NCI-H1105 treated with DMSO at 0.1 percent for 48 hours (cell line): ENCODE measurements around the gene AVL9.

Experiments used
- DNase-seq: peaks from one replicate; lab custom pipeline; 2025; lab: John Stamatoyannopoulos, UW

AVL9 gene

DNA sequence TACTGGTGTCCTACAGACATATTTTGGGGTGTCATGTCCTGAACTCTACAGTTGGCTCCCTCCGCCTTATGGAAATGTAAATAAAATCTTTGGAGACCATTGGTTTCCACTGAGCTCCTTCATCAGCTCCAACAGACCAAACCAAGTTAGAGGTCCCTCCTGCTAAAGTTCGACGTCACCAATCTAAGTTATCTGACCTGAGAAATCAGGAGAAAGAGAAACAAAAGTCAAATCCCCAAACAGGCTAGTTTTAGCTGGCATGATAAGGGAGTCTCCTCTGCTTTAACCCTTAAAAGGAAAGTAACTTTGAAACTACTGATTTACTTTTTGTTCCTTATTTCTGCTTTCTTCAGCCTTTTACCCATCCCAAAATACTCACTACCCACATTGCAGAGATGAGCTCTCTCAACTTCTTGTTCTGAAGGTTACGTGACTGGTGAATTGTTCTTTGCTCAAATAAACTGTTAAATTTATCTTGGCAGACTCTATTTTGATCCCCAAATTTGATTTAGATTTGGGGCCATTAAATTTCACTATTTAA, 39.9 kb downstream of the AVL9 start:
- DNase-seq: no peak

DNA sequence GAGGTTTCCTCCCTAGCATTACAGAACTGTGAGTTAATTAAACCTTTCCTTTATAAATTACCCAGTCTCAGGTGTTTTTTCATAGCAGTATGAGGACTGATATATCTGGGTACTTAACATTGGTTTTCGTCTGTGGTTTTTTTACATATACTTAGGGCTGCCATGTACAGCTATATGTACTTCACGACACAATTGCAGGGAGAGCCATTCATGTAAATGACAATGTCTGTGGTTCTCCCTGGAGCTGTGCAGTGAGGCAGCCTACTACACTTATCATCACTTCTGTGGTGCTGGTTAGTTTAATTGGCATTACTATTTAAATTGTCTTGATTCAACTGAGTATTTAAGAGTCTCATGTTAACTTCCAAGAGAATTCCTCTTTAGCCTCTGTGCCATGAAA, 40.7 kb downstream of the AVL9 start:
- no peak for DNase-seq

DNA sequence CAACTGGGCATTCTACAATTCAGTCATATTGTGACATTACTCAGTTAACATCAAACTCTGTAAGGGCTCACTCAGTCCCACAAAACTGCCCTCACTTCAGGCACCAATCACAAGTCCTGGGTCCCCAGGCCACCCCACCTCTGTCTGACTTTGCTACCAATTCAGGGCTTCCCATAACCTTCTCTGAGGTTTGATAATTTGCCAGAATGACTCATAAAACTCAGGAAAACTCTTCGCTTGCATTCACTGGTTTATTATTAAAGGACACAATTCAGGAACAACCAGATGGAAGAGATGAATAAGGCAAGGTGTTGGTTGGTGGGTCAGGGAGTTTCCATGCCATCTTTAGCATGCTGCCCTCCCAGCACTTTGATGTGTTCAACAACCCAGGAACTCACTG, 41.3 kb downstream of the AVL9 start:
- DNase-seq: no peak

DNA sequence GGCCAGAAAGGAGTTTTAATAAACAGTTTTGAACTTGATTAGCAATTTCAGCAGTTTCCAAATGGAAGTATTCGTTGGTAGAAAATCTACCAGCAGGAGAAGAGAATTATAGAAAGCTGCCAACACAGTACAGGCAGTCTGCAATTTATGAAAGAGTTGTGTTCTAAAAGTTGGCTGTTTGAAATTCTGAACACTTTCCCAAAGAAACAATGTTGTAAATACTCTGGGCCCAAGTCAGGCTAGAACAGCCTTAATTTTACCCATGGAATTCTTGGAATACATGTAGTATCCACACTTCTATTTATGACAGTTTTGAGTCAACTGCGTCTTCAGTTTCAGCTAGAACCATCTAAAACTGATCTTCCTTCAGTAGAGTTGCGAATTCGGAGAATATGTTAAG, 42.5 kb downstream of the AVL9 start:
- no peak for DNase-seq

DNA sequence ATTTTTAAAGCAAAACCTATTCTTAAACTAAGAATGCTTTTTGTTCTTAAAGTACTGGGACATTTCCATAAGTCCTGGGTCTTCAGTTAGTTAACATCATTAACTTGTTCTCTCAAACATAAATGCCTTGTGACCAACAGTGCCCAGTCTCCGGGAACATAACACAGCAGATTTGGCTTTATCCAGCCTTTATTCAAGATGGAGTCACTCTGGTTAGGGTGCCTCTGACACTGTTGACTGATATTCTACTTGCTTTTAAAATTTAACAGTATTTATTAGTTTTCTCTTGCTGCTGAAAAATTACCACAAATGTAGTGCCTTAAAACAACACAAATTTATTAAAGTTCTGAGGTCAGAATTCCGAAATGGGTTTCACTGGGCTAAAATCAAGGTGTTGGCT, 44.1 kb downstream of the AVL9 start:
- no peak for DNase-seq

DNA sequence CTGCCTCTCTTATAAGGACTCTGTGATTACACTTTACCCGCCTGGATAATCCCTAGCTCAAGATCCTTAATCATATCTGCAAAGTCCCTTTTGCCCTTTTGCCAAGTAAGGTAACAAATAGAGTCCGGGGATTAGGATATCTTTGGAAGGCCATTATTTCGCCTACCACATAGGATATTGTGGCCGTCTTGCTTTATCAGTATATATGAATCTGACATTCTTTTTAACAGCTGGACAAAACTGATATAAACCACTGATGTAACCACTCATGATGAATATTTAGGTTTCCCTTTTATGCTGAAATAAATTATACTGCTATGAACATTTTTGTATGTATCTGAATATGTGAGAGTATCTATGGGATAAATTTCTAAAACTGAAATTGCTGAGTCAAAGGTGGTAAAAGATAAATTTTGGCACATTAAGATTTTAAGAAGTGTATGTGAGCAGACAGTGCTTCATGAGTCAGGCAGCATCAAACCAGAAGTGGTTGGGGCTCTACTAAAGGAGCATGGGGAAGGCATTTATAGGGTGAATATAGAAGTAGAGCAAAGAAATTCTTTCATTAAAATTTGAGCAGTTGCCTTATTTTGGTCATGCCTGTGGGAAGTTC, 44.7 kb downstream of the AVL9 start:
- no peak for DNase-seq

DNA sequence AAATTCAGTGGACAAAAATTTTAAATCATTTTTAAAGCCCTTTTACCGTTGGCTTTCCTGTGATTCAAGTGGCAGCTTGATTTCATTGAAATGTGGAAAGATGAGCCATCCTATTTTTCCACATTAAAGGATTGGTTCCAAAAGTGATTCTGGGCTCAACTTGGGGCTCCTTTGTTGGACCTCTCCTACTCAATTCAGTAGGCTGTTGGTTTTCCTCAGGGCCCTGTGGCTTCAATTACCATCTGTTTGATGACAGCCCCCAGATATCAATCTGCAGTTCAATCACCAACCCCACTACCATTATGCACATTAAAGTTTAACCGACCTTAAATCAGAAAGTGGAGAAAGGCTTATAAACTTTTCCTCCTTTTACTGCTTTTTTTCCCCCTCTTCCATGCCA, 47.3 kb downstream of the AVL9 start:
- no peak for DNase-seq

DNA sequence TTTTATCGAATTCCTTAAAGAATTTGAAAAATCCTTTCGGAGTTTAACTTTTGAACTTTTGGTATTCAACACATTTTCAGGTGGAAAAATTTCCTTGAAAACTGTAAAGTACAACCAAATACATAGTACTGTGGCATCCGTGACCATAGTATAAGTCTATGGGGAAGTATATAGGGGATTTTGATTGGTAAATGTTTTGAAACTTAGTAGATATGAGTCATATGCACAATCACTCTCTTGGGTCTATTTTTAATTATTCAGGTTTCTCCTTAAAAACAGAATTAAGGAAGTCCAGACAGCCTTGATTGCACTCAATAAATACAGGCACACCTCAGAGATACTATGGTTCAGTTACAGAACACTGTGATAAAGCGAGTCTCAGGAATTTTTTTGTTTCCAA, 64.2 kb downstream of the AVL9 start:
- no peak for DNase-seq

DNA sequence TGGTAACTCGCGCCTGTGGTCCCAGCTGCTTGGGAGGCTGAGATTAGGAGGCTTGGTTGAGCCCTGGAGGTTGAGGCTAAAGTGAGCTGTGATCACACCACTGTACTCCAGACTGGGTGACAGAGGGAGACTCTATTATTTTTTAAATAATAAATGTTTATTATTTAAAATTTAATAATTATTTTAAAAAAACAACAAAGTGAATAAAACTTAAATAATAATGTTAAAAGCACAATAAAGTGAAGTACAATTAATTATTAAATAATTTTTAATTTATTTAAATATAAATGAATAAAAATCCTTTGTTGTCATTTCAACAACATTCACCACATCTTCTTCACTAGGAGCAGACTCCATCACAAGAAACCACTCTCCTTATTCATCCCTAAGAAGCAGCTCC, 64.8 kb downstream of the AVL9 start:
- no peak for DNase-seq

DNA sequence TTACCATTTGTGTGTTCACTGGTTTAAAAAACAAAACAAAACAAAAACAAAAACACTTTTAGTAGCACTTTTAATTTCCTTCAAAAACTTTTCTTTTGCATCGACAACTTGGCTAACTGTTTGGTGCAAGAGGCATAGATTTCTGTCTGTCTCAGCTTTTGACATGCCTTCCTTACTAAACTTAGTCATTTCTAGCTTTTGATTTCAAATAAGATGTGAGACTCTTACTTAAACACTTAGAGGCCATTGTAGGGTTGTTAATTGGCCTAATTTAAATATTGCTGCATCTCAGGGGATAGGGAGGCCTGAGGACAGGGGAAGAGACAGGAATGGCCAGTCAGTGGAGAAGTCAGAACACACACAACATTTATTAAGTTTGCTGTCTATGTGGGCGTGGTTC, 66.3 kb downstream of the AVL9 start:
- DNase-seq: no peak

DNA sequence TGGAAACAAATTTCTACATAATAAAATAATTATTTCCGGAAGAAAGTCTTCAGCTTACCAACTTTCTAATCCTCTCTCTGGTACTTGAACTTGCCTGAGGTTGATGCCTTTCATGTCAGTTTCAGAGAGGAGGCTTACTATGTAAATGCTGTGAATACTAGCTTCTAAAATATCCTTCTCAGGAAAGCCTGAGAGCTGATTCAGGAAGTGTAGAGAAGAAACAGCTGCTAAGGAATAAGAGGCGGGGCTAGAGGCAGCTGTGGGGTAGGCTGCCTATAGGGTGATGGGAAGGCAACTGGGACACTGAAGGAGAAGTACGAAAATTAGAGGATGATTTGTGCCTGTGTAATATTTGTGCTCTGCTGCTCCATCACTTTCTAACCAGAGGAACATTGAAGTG, 69.3 kb downstream of the AVL9 start:
- DNase-seq: no peak

DNA sequence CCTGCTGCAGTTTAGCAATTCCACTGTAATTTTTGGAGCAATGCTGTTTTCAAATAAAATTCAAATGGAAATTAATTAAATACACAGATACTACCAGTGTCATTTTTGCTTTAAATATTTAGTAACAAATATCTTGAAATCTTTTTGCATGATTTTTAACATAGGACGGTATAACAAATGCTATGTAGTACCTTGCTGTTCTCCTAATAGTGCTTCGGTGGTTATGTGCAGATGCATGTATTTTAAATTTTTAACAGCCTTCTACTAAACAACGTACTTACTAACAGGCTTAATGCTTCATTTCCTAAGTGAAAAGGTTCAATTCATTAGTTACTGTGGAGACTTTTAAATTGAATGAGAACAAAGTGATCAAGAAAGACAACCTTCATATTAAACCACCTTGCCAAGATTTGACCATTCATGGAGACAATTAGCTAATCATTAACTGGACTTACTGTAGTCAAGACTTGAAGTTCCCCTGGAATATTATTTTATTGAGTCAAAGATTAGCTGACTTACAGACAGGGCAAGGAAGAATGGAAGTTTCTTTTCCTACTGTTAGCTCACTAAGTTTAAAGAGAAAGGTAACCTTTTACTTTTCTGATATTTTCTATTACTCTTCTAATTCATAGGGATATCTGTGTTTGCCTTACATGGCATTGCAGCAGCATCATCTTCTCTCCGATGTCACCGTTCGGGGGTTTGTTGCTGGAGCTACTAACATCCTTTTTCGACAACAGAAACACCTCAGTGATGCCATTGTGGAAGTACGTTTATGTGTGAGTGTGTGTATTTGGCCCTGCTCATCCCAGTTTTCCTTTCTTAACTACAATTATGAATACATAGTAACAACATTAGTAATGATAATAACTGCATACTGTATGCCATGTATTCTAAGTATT, 74.3 kb downstream of the AVL9 start:
- no peak for DNase-seq

DNA sequence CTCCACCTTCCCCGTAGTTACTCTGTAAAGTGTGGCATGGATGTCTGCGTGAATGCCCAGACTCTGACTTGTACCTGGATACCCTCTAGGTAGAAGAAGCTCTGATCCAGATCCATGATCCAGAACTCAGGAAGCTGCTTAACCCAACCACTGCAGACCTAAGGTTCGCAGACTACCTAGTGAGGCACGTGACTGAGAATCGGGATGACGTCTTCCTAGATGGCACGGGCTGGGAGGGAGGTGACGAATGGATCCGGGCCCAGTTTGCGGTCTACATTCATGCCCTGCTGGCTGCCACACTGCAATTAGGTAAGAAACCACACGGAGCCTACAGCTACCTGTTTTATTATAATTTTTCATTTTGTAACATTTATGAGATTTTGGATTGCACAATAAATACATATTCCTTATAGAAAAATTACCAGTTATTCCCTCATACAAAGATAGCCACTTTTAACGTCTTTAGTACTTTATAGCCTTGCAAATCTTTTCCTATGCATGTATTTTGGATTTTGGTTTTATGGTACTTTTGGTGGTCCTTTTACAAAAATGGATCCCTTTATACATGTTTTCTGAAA, 77.9 kb downstream of the AVL9 start:
- DNase-seq: no peak

DNA sequence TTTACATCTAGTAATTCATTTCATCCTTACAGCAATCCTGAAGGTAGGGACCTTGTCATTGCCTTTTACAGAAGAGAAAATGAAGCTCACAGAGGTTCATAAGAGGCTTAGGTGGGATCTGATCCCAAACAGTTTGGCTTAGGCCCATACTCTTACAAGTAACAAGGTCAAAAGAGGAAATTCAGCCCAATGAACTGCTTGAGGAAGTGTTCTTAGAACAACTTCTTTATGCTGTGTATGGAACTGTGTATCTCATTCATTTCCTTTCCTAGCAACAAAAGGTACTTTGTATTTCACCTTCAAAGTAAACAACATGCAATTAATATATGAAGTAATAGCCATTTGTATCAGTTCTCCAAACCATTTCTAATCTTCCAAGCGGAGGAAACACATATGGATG, 79.3 kb downstream of the AVL9 start:
- no peak for DNase-seq

DNA sequence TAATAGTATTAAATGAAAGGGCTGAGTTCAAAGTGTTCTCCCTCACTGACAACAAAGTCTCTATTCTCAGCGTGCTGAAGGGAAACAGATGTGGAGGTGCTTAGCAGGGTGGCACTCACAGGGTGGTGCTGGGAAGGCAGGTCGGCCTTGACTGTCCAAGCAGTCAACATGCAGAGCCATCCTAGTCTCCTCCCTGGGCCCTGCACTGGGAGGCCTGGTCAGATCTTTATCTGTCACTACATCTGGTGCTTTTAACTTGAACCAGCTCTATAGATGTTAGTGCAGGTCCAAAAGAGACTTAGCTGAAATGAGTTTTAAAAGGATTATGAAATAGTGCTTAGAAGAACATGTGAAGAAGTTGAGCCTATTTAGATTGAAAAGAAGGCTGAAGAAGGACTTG, 82.1 kb downstream of the AVL9 start:
- no peak for DNase-seq

DNA sequence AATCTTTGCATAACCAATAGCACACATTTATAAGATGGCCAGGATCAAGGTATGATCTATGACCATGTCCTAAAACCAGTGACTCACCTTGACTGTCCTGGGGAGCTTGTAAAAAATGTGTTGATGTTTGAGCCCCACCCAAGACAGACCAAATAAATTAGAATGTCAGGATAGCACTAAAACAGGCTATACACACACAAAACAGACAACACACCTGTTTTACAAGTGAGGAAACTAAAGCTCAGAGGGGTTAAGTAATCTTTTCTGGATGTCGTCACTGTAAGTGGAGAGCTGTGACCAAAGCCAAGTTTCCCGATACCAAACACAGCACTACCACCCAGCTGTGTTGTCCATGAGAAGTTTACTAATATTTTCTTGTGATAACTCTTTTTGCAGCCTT, 84.5 kb downstream of the AVL9 start:
- no peak for DNase-seq

DNA sequence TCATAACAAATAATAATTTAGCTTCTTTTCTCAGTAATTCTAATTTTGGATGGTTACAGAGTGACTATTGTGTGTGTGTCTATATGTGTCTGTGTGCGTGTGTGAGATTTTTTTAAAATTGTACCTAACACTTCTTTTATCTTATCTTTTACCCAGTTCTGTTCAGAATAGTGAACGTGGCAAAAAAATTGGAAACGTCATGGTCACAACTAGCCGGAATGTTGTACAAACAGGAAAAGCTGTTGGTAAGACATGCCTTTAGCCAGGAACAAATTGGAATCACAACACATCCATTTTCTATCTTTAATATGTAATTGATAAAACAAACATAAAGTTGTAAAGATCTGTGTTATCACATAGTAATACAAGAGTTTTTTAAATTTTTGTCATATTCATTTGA, 85.4 kb downstream of the AVL9 start:
- DNase-seq: no peak

DNA sequence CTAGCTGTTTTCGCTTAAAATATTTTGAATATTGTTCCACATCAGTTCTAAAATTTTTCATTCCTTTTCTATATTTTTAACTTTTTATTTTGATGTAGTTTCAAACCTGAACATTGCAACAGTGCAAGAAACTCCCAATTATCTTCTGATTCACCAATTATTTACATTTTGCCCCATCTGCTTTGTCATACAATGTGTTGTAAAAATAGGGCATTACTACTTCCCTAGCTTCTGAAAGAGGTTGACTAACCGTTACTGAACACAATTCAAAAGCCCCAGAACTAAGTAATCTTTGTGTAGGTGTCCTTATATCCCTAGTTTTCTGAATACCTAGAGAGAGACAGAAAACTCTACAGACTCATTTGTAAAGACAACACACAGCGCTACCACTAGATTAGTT, 86.7 kb downstream of the AVL9 start:
- no peak for DNase-seq

DNA sequence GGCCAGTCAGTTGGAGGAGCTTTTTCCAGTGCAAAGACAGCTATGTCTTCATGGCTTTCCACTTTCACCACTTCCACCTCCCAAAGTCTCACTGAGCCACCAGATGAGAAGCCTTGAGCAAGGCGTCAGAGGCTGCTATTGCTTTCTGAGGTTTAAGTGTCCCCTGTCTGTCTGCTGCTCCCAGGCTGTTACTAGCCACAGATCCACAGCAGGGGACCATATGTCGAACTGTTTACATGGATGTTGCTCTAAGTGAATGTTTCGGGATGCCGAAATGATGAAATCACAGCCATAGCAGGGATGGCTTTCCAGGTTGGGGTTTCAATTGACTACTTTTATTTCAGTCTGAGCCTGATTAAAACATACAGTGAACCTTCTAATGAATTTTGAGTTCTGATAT, 88.5 kb downstream of the AVL9 start:
- no peak for DNase-seq

DNA sequence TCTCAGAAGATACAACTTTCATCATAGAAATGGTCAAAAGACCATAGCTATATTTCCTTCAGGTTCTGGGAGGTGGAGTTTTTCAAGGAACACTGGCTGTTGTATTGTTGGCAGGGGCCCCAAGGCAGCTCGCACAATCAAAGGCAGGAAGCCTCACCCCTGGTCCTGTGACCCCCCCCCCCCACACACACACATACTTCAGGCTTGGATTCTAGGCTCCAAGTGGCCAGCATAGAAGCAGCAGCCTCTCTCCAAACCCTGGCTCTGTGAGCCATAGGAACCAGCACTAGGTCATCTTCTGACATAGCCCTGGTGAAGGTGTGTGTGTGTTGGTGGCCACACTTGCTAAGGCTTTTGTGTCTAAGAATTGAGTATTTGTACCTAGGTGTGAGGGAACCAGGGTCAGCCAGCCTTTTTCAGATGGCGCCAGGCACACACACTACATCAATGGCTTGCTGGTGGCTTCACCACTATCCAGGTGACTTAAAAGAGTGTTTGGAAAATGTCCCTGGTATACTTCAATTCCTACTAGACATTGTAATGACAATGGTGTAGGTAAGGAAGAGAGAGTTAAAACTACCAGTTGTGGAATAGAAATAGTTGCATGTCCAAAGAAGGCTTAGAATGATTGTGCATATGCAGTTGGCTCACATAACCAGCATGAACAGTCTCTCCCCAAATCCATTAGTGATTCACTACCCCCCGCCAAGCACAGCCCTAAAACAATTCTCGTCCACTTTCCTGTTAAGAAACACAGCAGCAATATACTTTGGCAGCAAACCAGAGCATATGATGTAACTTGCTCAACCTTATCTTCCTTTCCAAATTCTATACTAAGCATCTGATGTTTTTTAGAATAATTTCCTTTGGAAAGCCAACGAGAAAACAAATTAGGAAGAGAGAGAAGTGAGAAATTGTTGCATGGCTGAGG, 91.3 kb downstream of the AVL9 start:
- DNase-seq: no peak

DNA sequence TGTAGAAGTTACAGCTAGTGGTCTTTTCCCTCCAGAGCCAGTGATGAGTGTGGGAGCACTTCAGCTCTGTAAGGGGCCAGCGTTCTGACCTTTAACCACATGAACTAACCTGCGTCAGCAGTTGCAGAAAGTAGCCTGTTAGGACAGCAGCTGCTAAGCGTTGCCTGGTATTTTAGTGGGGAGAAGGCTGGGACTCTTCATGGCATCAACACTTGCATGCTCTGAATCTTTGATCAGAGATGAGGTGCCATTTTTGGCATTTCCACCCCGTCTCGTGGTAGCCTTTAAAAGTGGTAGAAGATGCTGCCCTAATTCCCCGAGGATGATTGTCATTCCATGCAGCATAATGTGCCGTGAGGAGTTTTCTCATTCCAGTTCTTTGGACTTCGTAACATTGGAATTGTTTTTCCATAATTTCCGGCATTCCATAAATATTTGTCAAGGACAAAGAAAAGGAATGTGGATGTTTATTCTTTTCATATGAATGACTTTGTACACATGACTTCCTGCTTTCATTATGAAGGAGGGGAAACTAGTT, 92.2 kb downstream of the AVL9 start:
- DNase-seq: no peak

DNA sequence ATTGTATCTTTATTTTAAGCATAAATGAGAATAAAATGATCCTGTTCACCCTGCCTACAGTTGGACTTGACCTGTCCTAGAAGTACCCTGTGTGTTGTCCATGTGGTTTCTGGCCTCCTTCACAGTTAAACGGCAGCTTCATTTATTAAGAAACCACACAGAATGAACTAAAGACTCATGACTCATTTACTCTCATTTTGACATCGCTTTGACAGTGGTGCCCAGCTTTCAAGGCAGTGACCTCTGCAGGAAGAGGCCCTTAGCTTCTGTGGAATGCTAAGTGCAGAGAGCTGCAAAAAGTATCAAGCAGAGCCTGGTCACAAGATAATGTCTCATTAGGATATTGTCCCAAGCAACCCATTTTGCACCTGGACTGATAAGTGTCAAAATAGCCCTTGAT, 93.4 kb downstream of the AVL9 start:
- no peak for DNase-seq
